Measurements from ENCODE around the gene TXNDC16.
"Not testable (repeated sequence)": the region's sequence is repeated elsewhere in the genome, so short reads cannot be mapped to it uniquely, and the experiment has no call there.

Gene TXNDC16

GRCh38 chr14:52545584-52546317 lies 6.6 kb downstream of the TXNDC16 start:
- DNase-seq (ENCODE audit: low read depth): no peak

- no peak for DNase-seq (ENCODE audit: low read depth)
These were observed 13.7 kb downstream of the TXNDC16 start for GRCh38 chr14:52538623-52539022.

GRCh38 chr14:52536269-52536668 lies 16.0 kb downstream of the TXNDC16 start:
- DNase-seq (ENCODE audit: low read depth): no peak

GRCh38 chr14:52531481-52531880 lies 20.8 kb downstream of the TXNDC16 start:
- DNase-seq (ENCODE audit: low read depth): no peak

- DNase-seq (ENCODE audit: low read depth): no peak
These were observed 25.3 kb downstream of the TXNDC16 start for GRCh38 chr14:52527052-52527451.

- DNase-seq (ENCODE audit: low read depth): no peak
These were observed 29.5 kb downstream of the TXNDC16 start for GRCh38 chr14:52522581-52523345.

- DNase-seq (ENCODE audit: low read depth): no peak
These were observed 30.3 kb downstream of the TXNDC16 start for GRCh38 chr14:52522033-52522432.

- no peak for DNase-seq (ENCODE audit: low read depth)
These were observed 38.1 kb downstream of the TXNDC16 start for GRCh38 chr14:52514046-52514811.

- DNase-seq (ENCODE audit: low read depth): no peak
These were observed 39.1 kb downstream of the TXNDC16 start for GRCh38 chr14:52513249-52513648.

GRCh38 chr14:52494444-52494843 lies 57.9 kb downstream of the TXNDC16 start:
- DNase-seq (ENCODE audit: low read depth): no peak

GRCh38 chr14:52485350-52485960 lies 66.8 kb downstream of the TXNDC16 start:
- DNase-seq (ENCODE audit: low read depth): no peak

GRCh38 chr14:52481864-52482263 lies 70.4 kb downstream of the TXNDC16 start:
- no peak for DNase-seq (ENCODE audit: low read depth)

- no peak for DNase-seq (ENCODE audit: low read depth)
These were observed 78.7 kb downstream of the TXNDC16 start for GRCh38 chr14:52473557-52473956.

GRCh38 chr14:52472728-52473127 lies 79.6 kb downstream of the TXNDC16 start:
- no peak for DNase-seq (ENCODE audit: low read depth)

- DNase-seq (ENCODE audit: low read depth): not testable (repeated sequence)
These were observed 80.1 kb downstream of the TXNDC16 start for GRCh38 chr14:52472251-52472650.

- DNase-seq (ENCODE audit: low read depth): no peak
These were observed 84.6 kb downstream of the TXNDC16 start for GRCh38 chr14:52467515-52468266.

GRCh38 chr14:52464175-52464574 lies 88.1 kb downstream of the TXNDC16 start:
- DNase-seq (ENCODE audit: low read depth): no peak

- DNase-seq (ENCODE audit: low read depth): no peak
These were observed 88.9 kb downstream of the TXNDC16 start for GRCh38 chr14:52463375-52463774.

GRCh38 chr14:52461721-52462120 lies 90.6 kb downstream of the TXNDC16 start:
- no peak for DNase-seq (ENCODE audit: low read depth)

- DNase-seq (ENCODE audit: low read depth): no peak
These were observed 93.6 kb downstream of the TXNDC16 start for GRCh38 chr14:52458721-52459085.

- DNase-seq (ENCODE audit: low read depth): no peak
These were observed 94.9 kb downstream of the TXNDC16 start for GRCh38 chr14:52457411-52457810.

Data from T follicular helper cell (primary cell).